SH-SY5Y (cell line): ENCODE measurements around the gene SHQ1.

Source experiments
- GATA2 ChIP-seq: IDR thresholded peaks from 2 replicates; pipeline ENCODE4 v1.6.1; 2011; ENCODE audit warnings: mild to moderate bottlenecking, low read depth, low read length
- GATA3 ChIP-seq: IDR thresholded peaks from 2 replicates; pipeline ENCODE4 v1.6.1; 2011; ENCODE audit warnings: low read depth, mild to moderate bottlenecking, low read length, moderate library complexity

The SHQ1 gene

DNA sequence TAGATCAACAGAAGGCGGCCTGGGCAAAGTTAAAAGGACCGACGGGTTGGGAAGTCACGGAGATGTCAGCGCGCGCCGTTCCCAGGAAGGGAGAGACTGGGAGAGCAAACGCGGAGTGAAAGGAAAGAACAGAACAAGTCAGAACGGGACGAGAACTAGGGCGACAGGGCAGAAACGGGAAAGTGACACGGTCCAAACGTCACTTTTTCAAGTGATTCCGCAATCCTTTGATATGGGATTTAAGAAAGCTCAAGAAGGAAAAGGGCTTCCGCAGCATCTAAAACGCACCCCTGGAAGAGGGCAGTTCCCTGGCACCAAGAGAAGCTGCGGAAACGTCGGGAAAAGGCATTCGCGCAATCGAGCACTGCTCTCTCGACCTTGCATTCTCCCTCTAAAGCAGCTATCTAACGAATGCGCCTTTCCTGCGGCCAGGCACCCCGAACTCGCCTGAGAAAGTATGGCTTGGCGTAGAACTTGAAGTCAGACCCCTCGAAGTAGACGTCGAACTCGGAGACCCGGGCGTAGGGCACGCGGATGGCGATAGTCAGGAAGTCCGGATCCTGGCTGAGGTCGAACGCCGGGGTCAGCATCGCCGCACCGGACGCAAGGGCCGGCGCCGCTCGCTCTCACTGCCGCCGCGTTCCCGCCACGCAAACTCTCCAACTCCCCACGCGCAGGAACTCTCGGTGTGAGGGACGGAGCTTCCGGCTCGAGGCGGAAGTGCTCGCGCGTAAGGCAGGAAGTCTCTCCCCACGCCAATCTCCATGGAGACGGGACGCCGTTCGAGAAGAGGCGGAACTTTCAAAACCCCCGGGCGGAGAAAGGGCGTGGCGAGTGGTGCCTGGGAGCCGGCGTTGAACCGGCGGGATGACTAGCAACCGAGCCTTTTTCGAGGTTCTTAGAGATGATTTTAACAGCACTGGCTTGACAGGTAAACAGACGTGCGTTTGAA, at the start of gene SHQ1:
Gene SHQ1, minus strand, starts transcription at position 695 of the 952 bp plus-strand sequence. Its CDS starts 105 bp downstream, at position 590.
- TF ChIP-seq GATA2 = no peak
- no peak for TF ChIP-seq GATA3

DNA sequence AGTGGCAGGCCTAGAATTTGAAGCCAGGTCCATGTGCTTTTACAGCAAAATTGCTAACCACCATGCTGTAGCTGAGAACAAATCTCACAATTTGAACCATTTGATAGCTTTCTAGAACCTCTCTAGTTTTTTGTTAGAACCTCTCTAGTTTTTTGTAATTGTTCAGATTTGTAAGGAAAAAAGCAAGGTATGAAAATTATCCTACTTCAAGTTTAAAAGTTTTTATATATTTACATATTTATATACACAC, 49.4 kb upstream of the SHQ1 start:
- TF ChIP-seq GATA3 (no peak), GATA2 (no peak)

DNA sequence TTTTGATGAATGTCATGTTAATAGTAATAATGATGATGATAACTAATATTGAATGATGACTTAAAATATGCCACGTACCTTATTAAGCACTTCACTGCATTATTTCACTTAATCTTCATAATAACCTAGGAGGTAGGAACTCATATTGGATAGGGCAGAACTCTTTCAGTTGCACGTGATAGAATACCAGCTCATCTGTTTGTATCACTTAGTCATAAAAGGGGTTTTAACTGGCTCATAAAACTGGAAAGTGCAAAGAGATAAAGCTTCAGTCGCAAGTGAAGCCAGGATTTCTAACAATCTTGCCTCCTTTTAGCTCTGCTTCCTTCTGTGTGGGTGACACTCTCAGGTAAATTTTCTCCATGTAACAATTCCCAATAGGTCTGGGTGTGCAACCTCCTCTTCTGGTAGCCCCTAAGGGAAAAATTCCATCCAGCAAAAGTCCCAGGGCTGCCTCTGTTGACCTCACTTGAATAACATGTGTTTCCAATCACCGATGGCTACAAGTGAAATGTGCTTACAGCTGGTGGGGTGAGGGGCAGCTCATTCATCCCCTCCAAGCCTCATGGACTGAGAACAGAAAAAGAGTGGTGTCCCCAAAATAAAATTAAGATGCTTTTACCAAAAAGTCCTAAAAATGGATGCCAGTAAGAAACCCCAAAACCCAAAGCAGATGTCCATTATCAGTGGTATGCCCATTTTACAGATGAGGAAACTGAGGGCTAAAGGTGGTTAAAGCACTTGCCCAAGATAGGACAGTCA, 48.9 kb upstream of the SHQ1 start:
- TF ChIP-seq GATA2 (no peak), GATA3 (no peak)

DNA sequence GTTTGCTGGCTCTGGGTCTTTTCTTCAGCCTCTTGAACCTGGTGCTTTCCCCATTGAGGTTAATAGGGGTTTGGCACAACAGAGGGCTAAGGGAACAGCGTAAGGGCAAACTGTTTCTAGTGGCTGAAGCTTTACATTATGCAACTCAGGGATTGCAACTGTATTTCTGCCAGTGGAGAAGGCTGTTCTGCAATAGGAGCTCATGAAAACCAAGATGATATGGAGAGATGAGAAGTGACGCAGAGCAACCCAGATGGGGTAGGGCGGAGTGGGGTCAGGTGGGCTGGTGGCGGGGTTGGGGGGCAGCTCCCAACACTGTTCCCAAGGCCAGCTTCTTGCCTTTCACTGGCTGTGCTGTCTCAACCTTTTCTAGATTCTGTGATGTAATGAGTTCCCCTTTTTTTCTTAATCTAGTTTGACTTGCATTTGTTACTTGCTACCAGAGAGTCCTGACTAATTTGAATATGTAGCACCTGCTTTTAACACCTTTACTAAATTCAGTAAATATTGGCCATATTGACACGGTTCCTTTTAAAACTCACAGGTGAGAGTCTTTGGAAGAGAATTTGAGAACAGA, 46.8 kb upstream of the SHQ1 start:
- no peak for TF ChIP-seq GATA2
- no peak for TF ChIP-seq GATA3

DNA sequence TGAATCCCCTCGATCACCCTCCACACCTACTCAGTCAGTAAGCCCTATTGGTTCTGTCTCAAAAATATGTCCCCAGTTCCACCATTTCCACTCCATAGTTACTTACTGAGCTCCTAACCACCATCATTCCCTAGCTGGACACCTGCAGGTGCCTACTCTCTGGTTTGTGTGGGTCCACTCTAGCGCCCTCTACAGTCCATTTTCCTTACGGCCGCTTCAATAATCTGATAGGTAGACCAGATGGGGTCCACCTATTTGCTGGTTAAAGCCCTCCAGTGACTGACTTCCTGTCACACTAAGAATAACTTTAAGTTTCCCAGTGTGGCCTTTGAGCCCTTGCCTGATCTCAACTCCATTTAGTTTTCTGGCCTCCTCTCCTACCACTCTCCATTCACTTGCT, 44.6 kb upstream of the SHQ1 start:
- TF ChIP-seq GATA2 = no peak
- no peak for TF ChIP-seq GATA3

DNA sequence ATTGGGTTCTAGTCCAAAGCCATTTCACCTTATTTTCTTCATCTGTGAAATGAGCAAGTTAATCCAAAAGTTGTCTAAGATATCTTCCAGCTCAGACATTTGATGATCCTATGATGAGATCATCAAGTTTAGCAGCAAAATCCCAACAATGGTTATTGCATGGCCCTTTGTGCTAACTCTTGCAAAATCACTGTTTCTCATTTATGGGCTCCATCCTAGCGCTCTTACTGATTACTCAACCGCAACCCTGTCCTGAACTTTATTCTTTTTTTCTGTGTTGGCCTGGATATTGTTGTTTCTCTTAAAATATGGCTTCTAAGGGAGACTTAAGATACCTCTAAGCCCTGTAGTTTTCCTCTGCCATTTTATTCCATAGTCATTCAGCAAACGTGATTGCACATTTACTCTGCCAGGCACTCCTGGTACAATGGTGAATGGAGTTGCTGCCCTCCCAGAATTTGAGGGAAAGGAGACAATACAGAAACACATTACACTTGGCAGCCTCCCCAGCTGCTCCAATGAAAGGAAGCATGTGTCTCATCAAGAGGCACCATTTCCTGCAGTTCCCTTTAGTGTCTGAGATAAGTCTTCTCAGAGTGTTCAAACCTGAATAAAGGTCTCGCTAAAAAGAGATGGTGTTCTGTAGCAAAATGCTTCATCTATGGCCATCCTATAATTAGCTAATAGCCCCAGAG, 44.0 kb upstream of the SHQ1 start:
- TF ChIP-seq GATA3 = no peak
- TF ChIP-seq GATA2 = no peak

DNA sequence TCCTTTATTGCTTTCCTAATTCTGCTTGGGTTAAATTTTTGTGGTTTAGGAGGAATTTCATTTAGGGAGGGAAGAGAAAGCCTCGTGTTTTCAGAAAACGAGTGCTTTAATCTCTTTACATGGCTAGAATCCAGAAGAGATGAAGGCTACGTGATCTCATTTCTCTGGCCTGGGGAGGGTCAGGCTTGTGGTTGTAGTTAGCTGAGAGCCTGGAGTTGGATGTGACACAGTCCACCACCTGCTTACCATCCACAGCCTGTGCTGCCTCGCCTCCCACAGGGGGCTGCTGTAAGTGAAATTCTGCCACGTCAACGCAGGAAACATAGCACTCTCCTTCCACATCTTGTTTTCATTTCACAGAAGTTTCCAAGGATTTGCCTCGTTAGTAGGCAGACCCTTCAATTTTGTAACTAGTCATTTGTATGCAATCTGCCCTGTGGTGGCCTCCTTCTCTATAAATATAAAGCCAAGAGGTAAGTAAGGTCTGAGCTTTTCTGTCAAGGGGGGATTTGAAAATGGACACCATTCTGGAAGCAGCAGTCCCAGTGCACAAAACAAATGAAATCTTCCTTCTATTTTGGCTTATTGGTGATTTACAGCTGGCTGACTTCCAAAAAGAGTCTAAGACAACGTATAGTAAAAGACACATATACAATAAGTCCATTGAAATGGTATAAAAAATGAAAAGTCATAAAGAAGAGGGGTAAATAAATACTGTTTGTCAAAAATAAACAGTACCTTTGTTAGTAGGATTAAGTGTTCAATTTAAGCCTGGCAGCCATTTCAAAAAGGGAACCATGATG, 43.0 kb upstream of the SHQ1 start:
- TF ChIP-seq GATA3 (no peak), GATA2 (no peak)

DNA sequence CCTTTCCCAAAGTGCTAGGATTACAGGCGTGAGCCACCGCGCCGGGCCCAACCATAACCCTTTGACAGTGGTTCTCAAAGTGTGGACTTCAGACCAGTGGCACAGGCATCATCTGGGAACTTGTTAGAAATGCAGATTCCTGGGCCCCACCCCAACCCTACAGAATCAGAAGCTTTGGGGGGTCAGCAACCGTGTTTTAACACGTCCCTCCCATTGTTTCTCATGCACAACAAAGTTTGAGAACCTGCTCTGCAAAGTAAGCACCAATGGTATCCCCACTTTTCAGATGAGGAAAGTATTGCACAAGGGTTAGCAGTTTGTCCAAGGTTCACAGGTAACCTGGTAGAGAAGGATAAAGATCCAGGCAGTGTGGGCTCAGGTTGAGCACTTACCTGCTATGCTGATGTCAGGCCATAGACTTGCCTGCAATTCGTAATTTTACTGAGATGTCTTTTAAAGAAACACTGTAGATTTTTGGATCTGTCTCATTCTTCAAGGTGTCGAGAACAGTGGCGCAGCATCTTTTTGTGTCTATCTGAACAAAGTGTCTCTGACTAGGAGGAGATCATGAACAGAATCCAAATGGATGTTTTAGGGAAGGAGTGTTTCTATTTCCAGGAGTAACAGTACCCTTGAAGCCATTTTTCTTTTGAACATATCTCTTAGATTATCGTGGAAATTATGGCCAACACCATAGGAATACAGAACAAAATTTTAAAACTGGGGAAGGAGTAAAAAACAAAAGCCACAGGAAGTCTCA, 42.1 kb upstream of the SHQ1 start:
- TF ChIP-seq GATA3 (no peak), GATA2 (no peak)

DNA sequence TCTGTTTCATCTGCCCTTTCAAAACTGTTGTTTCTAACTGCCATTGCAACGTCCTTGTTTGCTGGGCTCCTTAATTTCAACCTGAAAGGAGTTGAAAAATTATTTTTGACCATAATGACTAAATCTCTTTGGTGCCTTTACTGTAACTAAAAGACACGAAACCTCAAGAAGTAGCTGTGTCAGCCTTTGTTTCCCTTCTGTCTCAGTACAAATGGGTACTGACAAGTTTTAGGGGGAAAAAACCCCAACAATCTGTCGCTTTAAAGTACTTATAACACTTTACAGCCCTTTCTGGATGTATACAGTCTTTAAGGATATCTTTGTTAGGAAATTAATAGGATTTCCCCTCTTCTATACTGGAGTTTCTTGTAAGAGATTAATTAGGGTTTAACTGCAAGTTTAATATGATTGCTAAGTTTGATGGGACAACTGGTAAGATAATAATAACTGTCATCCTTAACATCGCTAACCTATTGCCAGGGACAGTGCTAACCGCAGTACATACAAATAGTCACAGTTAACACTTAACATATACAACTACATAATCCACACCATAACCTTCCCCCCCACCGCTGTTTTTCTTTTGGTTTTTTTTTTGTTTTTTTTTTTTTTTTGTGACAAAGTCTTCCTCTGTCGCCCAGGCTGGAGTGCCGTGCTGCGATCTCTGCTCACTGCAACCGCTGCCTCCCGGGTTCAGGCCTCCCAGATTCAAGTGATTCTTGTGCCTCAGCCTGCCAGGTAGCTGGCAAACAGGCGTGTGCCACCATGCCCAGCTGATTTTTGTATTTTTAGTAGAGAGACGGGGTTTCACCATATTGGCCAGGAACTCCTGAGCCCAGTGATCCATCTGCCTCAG, 41.3 kb upstream of the SHQ1 start:
- TF ChIP-seq GATA3 (no peak), GATA2 (no peak)

DNA sequence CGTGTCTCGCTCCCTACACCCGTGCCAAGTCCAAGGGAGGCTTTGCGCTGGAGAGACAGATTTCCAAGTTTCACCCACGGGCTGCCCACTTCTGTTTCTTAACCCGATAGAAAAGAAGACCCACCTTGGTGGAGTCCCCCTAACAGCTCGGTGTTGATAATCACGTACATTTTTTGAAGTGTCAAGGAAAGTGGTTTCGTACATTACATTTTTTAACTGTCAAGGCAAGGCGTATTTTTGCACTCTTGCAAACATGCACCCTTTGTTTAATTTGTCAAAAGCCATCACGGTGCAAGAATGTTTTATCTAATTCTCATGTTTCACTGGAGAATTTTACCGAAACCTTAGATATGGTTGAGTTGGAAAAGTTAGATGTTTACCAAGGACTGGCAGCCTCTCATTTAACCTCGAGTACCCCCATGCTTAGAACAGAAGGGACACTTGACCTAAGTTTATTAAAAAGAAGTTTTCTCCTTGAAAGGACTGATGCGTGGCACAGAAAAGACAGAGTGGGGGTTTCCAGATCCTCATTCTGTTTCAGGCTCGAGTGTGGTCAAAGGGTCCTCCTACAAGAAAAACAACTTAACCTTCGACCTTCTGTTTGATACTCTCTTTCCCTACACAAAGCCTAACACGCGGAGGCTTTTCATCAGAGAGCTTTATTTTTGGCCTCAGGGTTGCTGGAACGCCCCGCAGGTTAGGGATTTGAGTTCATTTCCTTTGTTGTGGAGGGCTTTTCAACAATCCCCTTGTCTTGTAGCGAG, 40.5 kb upstream of the SHQ1 start:
- TF ChIP-seq GATA2 (no peak), GATA3 (no peak)

DNA sequence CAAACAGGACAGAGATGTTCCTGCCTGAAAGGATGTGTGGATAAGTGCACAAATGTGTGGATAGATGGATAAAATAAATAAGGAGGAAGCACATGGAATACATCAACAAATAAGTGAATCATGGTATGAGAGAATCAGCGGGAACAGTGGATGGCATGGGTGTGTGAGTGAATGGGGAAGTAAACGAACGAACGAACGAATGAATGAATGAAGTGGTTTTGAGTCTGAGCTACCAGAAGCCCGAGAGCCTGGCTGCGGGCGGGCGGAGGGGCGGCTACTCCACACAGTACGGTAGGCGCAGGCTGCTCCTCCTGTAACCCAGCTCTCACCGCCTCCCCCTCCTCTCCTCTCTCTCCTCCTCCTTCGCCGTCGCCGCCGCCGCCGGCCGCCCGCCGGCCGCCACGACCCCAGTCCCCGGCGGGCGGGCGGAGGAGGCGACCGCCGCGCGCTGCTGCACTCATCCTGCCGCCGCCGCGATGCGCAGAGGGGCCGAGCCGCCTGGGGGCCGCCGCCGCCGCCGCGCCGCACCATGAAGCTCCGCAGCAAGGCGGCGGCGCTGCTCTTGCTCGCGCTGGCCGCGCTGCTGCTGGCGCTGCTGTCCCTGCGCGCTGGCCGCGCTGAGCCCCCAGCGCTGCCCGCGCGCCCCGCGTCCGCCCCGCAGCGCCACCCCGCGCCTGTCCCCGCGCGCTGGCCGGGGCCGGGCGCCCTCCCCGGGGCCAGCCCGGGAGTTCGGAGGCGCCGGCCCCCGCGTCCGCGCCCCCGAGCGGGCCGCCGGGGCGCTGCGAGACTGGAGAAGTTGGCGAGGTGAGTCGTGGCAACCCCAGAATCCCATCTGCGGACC, 39.7 kb upstream of the SHQ1 start, which contains the start of gene GXYLT2:
Gene GXYLT2, plus strand, starts transcription at position 342 of the 841 bp plus-strand sequence. Its CDS starts 188 bp downstream, at position 530.
- TF ChIP-seq GATA3 (no peak), GATA2 (no peak)
